Ureter (tissue), 1 donor: ENCODE data around the gene UBXN2A. TPM values are rescaled to one million over a fixed set of nuclear protein-coding genes. Genes with fewer than 3 reads are reported as not detected.
"Not testable (repeated sequence)": the region's sequence is repeated elsewhere in the genome, so short reads cannot be mapped to it uniquely, and the experiment has no call there.

Experiments
- DNase-seq: peaks from one replicate; pipeline ENCODE4 v3.0.0-alpha.2; 2020; ENCODE audit warnings: low spot score
- total RNA-seq: library from RNA; stranded (reverse); gene quantifications from one replicate; pipeline ENCODE4 v1.2.4, GENCODE V29; 2023
- donor health status: DM: yes; HTN: yes; CAD: no.

Gene UBXN2A
- total RNA-seq, 1 donor from 2014 or later, result 17.0 TPM

GRCh38 chr2:24012521-24013188 lies 72.4 kb downstream of the UBXN2A start:
- no peak for DNase-seq

DNA sequence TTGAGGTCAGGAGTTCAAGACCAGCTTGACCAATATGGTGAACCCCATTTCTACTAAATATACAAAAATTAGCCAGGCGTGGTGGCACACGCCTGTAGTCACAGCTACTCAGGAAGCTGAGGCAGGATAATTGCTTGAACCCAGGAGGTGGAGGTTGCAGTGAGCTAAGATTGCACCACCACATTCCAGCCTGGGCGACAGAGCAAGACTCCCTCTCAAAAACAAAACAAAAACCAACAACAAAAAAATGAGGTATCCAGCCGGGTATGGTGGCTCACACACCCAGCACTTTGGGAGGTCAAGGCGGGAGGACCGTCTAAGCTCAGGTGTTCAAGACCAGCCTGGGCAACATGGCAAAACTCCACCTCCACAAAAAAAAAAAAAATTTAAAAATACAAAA lies 74.6 kb downstream of the UBXN2A start:
- not testable (repeated sequence) for DNase-seq

DNA sequence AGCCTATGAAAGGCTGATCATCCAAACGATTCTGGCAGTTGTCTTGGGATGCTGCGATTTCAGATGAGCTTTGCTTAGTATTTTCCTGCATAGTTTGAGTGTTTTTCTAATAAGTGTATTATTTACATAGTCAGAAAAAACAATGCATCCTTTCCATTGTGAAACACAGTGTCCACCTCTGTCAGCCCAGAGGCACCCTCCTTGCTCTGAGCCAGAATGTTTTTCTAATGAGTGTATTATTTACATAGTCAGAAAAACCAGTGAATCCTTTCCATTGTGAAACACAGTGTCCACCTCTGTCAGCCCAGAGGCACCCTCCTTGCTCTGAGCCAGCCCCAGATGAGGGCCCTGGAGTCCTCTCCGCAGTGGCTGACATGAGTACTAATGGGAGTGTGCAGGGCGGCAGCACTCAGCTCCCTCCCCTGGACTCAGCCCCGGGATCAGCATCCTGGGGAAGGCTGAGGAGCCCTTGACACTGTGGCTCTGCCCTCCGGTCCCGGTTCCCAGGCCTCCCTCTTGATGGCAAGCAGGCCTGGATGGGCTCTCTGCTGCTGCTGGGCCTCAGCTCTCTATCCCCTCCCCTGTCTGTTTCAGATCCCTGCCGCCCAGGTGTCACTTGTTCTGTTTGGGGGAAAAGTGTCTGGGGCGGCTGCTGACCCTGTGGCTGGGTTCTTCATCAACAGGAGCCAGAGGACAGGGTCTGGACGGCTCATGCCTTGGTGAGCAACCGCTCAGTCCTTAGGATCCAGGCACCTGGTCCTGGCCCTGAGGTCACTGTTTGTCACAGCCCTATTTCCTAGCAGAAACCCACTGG lies 75.5 kb downstream of the UBXN2A start:
- DNase-seq, result no peak

- DNase-seq, result no peak
Observed at GRCh38 chr2:24016376-24016761, 76.1 kb downstream of the UBXN2A start.

DNA sequence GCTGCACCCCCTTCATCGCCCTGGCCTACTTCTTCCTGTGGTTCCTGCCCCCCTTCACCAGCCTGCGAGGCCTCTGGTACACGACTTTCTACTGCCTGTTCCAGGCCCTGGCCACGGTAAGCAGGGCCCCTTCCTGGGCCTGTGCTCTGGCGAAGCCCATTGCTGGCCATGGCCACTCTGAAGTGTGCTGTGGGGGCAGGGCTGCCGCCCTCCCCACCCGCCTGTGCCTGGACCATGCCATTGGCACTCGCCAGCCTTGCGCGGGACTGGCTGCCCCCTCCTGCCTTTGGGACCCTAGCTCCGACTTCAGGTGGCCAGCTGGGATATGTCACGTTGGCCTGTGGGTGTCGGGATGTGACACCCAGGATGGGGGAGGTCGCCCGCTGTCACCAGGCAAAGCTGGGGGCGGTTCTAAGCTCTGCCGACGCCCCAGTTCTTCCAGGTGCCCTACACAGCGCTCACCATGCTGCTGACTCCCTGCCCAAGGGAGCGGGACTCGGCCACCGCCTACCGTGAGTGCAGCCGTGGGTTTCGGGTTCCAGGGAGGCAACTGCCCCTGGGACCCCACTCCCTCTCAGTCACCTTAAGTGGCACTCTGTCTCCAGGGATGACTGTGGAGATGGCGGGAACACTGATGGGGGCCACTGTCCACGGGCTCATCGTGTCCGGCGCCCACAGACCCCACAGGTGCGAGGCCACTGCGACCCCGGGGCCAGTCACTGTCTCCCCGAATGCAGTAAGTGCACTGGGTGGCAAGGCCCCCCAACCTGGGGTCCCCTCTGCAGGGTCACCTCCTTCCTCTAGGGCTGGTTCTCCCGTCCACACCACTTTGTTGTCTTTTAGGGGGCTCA lies 76.8 kb downstream of the UBXN2A start:
- no peak for DNase-seq

DNA sequence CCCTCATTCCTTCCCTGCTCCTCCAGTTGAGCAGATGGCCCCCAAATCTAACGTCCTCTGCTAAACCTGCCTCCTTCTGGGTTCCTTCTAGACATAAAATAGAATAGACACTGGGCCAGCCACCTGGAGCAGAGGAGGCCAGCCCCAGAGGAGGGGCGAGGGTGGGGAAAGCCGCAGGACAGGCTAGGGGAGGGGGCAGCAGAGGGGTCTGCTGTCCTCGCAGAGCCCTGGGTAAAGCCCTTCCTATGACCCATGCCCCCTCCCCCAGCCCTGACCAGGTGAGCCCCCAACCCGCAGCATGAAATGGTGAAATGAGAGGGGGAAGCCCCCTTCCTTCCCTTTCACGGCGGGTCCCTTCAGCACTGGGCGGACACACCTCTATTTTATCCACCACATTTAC lies 77.4 kb downstream of the UBXN2A start:
- DNase-seq, result no peak

DNA sequence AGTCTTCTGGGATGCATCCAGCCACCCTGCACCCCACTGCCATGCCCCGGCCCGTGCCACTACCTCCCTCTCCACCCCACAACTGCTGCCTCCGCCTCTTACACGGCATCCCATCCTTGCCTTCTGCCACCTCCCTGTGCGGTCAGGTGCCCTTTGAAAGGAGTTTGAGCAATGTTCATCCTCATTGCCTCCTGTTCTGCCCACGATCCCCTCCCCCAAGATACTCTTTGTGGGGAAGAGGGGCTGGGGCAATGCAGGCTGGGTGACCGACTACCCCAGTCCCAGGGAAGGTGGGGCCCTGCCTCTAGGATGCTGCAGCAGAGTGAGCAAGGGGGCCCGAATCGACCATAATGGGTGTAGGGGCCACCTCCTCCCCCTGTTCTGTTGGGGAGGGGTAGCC lies 78.0 kb downstream of the UBXN2A start:
- no peak for DNase-seq

- no peak for DNase-seq
Observed at GRCh38 chr2:24019729-24020128, 79.5 kb downstream of the UBXN2A start.

GRCh38 chr2:24020244-24020643 lies 80.0 kb downstream of the UBXN2A start:
- no peak for DNase-seq

DNA sequence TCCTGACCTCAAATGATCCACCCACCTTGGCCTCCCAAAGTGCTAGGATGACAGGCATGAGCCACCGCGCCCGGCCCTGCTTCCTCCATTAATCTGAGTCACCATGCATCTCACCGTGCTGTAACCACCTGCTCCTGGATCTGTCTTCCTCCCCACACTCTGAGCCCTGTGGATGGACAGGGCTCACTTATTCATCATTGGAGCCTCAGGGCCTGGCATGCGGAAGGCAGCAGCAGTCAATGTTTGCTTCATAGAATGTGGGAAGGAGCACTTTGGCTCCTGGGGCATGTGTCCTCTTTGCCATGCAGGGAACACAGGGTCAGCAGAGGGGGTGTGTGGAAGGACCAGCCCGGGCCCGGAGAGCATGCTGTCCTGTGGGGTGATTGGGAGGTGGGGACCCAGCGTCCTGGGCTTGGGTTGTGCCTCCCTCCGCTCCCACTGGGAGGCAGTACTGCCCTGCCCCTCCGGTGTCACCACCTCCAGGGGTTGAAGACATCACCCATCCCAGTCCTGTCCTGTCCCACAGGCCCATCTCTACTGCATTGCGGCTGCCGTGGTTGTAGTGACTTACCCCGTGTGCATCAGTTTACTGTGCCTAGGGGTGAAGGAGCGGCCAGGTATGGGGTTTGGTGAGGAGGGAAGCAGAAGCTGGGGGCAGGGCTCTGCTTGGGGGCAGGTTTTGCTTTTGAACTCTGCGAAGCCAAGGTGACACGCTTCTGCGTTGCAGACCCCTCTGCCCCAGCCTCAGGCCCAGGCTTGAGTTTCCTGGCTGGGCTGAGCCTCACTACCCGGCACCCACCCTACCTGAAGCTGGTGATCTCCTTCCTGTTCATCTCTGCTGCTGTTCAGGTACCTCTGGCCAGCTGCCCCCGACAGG lies 81.1 kb downstream of the UBXN2A start:
- no peak for DNase-seq

GRCh38 chr2:24022324-24022974 lies 82.2 kb downstream of the UBXN2A start:
- no peak for DNase-seq

DNA sequence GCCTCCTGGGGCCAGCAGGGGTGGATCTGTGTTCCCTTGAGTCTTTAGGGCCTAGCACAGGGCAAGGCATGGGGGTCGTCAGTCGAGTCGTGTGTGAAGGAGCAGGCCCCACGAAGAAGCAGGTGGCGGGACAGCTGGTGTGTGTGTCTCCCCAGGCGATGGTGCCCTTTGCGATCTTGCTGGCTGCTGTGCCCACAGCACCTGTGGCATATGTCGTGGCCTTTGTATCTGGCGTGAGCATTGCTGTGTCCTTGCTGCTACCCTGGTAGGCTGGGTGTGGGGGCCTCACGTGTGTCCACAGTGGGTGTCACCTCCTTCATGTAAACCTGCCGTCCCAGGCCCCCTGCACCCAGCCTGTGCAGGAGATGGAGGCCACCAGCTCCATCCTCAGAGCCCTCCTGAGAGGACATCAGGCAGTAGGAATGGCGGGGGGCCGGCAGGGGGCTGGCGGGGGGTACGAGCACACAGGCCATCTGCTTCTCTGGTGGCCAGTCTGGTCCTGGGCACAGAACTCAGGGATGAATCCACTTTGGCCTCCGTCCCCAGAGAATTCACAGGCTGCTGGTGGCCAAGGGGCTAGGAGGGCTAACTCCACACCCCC lies 82.8 kb downstream of the UBXN2A start:
- no peak for DNase-seq

- no peak for DNase-seq
Observed at GRCh38 chr2:24024018-24024417, 83.8 kb downstream of the UBXN2A start.

DNA sequence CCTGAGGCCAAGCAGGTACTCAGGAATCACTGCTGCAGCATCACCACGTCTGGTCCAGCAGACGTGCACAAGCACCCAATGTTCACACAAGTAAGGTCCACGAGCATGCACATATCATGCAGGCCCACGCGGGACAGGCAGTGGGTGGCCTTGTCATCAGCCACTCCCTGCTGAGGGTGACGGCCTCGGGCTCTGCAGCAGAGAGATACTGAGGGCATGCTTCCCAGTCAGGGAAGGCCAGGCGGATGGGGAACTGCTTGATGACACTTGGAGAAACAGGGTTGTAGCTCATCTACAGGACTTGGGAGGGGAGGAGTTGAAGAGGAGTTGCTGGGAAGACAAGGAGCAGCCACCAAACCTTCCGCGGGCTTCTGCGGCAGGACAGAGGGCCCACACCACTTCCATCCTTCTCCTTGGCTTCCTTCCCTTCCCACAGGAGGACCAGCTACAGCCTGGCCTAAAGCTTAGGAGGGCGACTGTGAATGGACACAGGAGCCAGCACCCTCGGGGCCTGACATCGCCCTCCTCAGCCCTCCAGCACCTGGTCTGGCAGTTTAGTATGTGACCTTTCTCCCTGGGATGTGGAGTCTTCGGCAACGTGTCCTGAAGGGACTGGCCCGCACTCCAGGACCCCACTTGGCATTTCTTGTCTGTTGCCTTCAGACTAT lies 84.9 kb downstream of the UBXN2A start:
- no peak for DNase-seq

DNA sequence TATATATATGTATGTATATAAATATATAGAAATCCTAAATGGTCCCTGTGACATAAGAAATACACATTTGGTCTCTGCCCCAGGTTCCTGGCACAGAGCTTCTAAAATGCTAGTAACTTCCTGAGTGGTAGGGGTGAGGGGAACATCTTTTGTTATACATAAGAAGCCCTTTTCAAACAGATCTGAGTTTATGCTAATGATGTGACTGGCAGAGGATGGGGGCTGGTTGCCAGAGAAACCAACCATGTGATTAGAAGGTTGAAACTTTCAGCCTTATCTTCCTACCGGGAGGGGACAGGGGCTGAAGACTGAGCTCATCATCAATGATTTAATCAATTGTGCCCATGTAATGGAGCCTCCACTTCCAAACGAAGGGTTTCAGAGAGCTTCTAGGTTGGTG lies 86.0 kb downstream of the UBXN2A start:
- no peak for DNase-seq

- DNase-seq, result no peak
Observed at GRCh38 chr2:24038786-24039499, 98.7 kb downstream of the UBXN2A start.

DNA sequence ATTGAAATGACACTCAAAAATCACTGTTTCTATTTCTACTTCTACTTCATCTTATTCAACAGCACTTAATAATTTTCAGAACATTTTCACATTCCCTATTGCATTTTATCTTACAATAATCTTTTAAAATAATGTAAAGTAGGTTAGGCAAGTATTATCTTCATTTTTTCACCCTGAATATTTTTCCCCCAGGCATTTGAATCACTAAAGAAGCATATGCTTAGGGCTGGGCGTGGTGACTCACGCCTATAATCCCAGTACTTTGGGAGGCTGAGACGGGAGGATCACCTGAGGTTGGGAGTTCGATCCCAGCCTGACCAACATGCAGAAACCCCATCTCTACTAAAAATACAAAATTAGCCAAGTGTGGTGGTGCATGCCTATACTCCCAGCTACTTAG lies 100.2 kb downstream of the UBXN2A start:
- DNase-seq, result no peak

DNA sequence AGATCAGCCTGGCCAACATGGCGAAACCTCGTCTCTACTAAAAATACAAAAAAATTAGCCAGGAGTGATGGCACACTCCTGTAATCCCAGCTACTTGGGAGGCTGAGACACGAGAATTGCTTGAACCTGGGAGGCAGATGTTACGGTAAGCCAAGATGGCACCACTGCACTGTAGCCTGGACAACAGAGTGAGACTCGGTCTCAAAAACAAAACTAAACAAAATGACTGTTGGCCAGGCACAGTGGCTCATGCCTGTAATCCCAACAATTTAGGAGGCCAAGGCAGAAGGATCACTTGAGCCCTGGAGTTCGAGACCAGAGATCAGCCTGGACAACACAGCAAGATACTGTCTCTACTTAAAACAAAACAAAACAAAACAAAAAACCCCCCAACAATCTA lies 102.9 kb downstream of the UBXN2A start:
- not testable (repeated sequence) for DNase-seq
